GM19372 (cell line): ENCODE results near the gene PRKCA.
"Not testable (repeated sequence)": the region's sequence is repeated elsewhere in the genome, so short reads cannot be mapped to it uniquely, and the experiment has no call there.

ENCODE experiments used
- ATAC-seq: cut with Tn5 transposase; IDR thresholded peaks from one replicate; pipeline ENCODE4 v1.9.1; 2021; ENCODE audit warnings: mild to moderate bottlenecking, low read depth, moderate library complexity; ENCODE audit not compliant: unreplicated experiment

The PRKCA gene

DNA sequence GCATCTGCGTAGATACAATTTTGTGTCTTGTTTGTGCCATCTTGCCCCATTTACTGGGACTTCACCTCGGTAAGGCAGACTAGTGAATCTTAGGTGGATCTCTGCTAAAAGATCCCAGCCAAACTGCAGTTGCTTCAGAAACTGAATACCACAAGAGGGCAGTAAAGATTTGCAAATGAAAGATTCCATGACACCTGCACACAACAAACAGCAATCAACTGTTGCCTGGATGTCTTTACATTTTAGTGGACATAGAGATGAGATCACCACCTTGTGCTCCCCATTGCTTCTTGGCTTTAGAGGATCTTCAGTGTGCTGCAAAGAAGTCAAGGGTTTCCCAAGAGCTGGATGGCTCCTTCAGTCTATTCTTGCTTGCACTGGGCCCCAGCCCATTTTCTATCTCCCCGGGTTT is 413.3 kb downstream of the PRKCA start:
- ATAC-seq, result no peak

DNA sequence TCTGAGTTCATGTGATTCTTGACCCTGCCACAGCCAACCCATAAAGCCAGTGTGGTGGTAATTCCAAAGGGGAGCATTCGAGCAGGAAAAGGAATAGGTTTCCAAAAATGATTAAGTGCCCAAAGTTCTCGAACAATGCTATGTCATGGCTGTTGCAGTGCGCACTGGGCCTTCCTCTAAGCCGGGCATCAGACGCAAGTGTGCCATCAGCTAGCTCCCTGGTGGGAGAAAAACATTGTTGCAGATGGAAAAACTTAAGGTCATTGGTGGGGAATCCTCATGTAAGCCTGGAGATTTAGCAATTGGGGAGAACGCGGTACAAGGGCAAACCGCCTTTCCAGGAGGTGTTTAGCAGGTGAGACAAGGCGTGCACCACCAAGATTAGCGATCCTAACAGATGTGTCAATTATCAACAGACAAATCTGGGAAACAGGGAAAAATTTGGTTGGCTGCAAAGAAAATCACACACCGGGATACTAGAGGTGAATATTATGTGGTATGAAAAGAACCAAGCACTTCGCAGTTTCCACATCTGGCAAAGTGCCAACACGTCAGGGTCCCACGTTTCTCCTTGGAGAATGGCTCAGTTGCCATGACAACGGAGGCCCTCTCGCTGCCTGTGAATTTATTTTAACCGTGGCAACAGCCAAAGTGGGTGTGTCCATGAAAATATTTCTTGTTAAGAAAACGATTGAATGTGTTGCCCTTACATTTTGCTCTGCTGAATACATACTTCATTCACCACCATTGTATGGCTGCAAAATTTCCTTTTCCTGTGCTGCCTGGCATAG is 414.0 kb downstream of the PRKCA start:
- no peak for ATAC-seq

DNA sequence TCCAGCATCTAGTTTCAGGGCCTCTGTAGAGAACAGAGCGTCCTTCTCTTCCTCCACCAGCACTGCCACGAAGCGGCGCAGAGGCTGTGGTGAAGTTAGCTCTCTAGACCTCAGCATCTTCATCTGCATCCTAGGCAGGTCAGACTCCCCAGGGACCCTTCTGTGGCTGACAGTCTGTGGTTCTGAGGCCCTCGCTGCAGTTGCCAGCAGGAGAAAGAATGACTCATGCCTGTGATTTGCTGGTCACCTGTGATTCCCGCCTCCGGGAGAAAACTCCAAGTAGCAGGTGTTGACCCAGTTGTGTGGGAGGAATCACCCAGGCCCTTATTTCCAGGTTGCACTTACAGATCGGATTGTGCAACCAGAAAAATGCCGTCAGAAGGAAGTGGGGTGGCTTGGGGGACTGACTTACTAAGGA is 415.2 kb downstream of the PRKCA start:
- peak; percentile 50 for ATAC-seq

DNA sequence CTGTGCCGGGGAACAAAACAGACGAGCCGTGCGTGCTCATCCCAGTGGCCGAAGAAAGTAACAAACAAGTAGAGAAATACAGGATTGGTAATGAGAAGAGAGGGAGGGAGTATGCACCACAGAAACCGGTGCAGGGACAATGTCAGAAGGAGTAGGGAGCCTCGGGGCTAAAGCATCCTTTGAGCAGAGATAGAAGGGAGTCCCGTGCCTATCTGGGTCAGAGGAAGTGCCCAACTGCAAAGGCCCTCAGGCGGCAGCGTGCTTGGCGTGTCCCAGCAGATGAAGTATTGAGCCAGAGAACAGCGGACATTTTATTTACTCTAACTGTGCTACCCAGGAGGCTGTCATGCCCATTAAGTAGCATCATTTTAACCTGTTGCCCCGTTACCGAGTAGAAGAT is 417.6 kb downstream of the PRKCA start:
- no peak for ATAC-seq

DNA sequence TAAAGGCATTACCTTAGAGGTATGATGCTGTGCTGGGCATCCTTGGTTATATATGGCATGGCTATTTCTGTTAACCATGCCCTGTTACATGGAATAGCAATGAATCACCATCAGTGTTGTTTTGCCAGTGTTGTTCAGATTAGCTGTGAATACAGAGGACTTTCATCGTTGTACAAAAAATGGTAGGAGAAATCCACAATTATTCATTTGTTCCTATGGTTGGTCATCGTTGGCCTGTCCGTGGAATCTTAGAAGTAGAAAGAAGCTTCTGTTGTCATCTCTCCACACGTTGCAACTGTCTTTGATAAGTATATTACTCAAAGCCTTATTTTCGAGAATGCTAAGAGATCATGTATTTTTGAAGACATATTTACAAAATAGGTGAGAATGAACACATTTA is 418.2 kb downstream of the PRKCA start:
- no peak for ATAC-seq

DNA sequence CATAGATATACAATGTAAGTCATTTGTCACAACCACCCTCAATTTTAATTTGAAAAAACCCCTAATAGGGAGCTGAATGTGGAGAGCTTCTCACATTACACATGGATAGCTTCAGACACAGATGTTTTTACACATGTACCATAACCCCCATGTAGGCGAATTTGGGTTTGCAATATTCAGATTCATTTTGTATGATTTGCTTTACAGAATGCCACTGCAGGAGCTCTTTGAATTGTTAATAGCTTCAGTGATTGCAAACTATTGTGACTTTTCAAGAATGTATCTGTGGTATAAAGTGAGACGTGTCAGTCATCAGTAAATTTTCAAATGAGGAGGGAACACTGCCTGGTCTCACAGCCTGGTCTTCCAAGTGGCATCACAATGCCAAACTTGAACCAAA is 419.9 kb downstream of the PRKCA start:
- ATAC-seq, result no peak

DNA sequence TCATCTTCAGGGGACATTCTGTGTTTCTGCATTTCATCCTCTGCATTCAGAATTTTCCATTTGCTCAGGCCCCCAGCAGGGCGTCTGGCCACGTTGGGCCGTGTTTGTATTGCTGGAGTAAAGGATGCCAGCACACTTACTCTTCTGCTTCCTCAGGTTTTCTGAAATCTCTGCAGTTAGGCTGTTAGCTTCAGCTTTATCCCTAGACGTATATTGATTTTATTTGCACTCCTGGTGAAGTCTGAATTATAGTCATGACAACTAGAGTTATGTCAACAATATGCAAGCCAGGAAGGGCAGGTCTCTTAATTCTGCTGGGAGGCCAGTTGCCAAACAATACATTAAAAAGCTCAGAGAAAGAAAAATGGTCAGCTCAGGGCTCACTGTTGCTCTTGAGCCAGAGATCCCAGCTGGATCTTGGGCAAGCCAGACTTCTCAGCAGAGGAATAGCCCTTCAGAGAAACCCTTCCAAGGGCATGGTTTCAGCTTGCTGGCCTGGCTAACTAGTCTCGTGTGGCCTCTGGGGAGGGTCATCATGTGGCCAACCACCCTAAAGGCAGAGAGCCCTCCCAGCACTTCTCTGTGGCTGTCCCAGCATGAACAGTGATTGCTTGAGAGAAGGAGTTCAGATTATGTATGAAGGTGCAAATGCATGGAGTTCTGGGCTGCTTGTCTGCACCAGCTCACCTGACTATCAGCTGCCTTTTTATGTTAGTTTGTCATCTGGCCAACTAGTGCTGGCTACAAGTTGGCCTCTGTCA is 422.3 kb downstream of the PRKCA start:
- no peak for ATAC-seq

DNA sequence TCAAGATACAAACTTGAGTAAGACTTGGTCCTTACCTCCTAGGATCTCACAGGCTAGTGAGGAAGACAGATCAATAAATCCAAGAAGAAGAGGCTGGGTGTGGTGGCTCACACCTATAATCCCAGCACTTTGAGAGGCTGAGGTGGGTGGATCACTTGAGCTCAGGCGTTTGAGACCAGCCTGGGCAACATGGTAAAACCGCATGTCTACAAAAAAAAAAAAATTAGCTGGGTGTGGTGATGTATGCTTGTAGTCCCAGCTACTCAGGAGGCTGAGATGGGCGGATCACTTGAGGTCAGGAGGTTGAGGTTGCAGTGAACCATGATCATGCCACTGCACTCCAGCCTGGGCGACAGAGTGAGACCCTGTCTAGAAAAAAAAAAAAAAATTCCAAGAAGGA is 423.0 kb downstream of the PRKCA start:
- not testable (repeated sequence) for ATAC-seq

DNA sequence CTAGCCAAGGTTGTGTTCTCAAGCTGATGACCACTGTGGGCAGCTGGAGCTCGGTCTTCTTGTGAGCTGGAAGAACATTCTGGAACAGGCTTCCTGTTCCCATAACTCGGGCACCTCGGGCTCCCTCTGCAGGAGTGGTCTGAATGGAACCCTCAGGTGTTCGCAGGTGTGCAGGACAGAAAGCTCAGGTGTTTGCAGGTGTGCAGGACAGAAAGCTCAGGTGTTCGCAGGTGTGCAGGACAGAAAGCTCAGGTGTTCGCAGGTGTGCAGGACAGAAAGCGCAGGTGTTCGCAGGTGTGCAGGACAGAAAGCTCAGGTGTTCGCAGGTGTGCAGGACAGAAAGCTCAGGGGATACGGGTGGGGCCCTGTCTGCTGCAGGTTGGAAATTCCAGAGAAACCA is 423.5 kb downstream of the PRKCA start:
- no peak for ATAC-seq

DNA sequence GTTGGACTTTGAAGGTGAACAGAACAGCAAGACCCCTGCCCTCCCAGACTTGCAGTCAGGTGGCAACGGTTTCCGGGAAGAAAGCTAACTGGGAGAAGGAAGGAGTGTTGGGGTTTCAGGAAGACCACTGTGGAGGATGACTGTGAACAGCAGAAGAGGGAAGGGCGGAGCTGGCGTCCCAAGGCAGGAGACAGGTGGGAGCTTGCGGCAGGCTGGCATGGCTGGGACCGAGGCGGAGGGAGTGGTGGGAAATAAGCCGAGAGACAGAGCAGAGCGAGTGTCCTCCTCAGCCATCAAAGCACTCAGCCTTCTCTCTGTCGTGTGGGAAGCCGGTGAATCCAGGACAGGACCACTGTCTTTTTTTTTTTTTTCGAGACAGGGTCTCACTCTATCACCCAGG is 424.0 kb downstream of the PRKCA start:
- ATAC-seq, result no peak

DNA sequence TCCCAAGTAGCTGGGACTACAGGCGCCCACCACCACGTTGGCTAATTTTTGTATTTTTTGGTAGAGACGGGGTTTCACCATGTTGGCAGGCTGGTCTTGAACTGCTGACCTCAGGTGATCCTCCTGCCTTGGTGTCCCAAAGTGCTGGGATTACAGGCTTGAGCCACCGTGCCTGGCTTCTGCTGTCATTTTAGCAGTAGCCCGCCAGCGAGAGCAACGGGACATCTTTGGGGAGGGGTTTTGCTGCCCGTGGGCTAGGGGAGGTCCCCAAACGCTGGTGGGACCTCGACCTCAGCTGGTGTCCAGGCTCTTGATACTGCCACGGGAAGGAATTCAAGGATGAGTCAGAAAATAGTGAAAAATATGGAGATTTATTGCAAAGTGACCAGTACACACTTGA is 424.4 kb downstream of the PRKCA start:
- no peak for ATAC-seq

DNA sequence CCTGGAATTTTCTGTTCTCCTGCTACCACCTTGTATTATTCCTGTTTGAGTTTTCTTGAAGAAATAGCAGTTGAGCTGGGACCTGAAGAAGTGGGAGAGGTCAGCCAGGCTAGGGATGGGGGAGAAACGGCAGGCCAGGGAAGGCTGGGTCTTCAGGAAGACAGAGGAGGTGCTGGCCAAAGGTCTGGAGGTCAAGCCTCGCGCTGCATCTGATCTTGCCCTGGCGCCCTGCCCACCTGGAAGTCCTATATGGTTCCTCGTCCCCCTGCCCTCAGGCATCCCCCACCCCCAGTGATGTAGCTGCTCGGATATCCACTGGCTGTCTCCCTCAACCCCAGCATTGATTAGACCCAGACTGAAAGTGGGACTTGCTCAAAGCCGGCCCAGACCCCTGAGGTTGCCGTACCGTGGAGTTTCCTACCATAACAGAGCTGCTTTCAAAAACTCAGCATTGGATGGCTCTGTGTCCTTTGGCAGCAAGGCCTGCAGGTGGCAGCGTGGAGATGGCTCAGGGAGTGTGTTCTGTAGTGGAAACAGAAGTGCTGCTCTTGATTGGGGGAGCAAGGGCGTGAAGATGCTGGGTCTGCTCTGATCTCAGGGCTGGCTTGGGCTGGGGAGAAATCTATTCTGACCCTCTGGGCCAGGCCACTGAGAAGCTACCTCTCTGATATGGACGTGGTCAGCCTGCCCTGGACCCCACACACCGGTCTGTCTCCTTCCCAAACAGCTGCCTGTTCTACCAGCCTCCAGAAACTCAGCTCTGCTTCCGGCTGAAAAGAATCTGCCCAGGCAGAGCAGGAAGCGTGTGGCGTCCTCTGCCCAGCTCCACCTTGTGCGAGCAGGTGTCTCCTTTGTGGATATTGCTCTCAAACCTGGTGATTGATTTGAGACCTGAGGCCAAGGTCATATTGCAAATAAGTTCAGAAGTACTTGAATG is 425.5 kb downstream of the PRKCA start:
- ATAC-seq, result peak; percentile 95

DNA sequence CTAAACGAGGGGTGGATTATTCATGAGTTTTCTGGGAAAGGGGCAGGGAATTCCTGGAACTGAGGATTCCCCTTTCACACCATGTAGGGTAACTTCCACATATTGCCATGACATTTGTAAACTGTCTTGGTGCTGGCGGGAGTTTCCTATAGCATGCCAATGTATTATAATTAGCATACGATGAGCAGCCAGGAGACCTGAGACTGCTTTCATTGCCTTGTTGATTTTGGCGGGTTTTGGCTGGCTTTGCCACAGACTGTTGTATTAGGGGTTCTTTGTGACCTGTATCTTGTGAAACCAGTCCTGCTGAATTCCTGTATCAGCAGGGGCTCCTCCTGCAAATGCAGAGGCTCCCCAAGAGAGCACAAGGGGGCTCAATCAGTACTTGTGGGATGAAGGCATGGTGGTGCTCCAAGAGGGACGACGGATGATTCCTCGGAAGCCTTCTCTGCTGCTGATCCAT is 428.1 kb downstream of the PRKCA start:
- ATAC-seq, result no peak

DNA sequence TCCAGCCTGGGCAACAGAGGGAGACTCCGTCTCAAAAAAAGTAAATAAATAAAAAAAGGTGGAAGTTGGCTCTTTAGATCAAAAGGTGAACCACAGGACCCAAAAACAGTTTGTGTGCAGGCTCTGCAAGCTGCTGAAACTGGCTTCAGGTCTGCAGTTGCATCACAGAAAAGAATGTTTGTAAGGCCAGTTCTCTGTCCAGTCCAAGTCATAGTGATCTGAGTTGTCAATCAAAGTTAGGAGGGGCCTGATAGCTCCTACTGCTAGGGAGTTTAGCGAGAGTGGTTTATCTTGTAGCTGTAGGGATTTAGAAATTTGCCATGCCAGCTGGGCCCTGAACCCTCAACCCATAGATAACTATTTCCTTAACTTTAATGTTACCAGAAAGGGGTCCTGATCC is 431.3 kb downstream of the PRKCA start:
- ATAC-seq, result no peak

DNA sequence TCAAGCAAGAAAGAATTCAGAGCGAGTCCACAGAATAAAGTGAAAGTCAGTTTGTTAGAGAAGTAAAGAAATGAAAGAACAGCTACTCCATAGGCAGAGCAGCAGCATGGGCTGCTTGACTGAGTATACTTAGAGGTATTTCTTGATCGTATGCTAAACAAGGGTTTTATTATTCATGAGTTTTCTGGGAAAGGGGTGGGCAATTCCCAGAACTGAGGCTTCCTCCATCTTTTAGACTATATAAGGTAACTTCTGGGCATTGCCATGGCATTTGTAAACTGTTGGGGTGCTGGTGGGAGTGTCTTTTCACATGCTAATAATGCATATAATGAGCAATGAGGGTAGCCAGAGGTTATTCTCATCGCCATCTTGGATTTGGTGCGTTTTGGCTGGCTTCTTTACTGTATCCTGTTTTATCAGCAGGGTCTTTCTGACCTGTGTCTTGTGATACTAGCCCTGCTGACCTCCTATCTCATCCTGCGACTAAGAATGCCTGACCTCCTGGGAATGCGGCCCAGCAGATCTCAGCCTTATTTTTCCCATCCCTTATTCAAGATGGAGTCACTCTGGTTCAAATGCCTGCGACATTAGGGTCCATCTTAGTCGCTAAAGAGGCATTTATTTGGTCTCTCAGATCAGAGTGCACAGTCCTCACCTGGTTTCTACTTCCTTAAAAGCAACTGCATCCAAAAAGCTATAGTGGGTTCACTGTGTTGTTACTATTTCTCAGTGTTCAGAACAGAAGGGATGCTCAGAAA is 432.0 kb downstream of the PRKCA start:
- ATAC-seq, result no peak

DNA sequence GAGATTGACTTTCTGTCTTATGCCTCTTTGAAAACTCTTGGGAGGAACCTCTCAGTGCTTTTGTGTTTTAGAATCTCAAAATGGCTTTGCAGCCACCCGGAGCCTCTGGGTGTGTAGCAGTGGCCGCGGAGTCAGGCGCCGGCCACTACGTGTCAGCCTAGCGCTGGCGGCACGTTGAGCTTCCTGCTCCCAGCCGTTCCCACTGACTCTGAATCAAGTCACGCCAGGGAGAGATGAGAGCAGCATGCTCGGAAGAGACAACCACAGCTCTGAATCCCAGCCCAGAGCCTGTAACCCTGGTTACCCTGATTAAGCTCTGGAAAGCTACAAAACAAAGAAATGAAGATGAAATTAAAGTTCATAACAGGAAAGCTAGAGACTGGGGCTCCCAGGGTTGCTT is 435.1 kb downstream of the PRKCA start:
- ATAC-seq, result no peak

DNA sequence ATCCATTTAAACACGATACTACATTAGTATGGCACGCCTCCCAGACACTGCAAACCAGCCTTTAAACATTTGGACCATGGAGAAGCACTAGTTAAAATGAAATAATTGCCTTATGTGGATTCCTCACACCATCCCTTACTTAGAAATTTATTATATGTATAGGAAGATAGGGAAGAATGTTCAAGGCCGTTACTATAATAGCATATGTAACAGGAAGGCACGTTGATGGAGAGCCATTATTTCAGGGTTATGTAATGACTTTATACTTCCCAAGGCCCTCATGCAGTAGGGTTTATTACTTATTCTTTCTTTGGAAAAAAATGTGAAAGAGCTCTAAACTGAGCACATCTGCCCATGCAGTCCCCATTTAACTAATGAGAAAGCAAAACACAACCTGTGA is 435.9 kb downstream of the PRKCA start:
- ATAC-seq, result no peak

DNA sequence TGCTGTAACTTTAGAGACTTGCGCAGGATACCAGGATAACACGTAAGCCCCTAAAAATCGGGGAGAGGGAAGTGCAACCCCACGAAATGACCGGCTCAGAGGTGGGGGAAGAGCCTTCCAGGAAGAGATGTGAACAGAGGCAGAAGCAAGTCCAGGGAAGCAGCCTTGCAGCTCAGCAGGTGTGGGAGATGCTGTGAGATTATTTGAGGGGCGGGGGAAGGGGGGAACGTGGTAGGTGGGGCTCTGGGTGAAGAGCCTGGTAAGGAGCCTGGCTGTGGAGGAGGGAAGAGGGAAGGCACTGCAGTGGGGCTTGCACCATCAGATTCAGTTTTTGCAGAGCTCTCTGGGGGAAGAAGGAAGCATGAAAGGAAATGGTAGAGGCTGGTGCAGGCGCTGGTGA is 437.1 kb downstream of the PRKCA start:
- no peak for ATAC-seq

DNA sequence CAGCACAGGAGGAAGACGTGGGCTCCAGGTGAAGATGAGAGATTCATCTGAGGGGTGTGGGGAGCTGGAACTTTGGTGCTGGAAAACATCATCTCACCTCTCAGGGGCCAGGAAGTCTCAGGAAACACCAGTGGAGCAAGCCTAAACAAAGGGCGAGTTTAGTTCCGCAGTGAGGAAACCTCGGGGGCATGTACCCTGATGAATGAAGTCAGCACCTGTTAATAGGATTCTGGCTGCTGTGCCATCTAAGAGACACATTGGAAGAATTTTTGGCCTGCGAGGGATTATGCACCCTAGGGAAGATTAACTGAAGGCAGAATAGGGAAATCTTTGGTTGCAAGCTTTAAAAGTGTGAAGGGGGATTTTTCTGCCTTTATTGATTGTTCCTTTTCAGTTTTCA is 437.8 kb downstream of the PRKCA start:
- ATAC-seq, result no peak

DNA sequence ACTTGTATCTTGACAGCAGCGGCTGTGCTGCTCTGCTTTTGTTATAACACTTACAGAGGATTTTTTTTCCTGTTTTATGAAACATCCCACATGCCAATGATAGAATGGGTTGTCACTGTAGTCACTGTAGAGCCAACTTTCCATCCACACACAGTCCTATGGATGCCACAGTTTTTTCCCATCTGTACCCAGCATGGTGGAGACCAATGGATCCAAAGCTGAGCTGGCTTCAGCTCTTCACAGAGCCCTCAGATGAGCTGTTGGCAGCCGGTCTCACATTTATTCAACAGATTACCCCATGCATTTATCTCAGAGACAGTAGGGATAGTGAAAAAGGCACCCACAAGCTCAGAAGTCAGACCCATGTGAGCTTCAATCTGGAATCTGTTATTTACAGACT is 441.1 kb downstream of the PRKCA start:
- ATAC-seq, result no peak
